Fibroblast of pulmonary artery (primary cell): Measurements from ENCODE around the gene WDR1.

Experiments
- DNase-seq: peaks from one replicate; pipeline ENCODE4 v3.0.0-alpha.2; 2010; ENCODE audit warnings: low read depth
- H3K4me3 ChIP-seq: replicated peaks from 2 replicates; pipeline ENCODE4 v1.5.1; 2011; ENCODE audit warnings: low read depth, mild to moderate bottlenecking, control low read depth, low read length, moderate library complexity
- TF ChIP-seq, protein P1 (sequence below): IDR thresholded peaks from 2 replicates; pipeline ENCODE4 v1.5.1; 2011; ENCODE audit warnings: mild to moderate bottlenecking, control low read depth, low read length, inconsistent platforms; ENCODE audit errors: missing control alignments

Gene WDR1

DNA sequence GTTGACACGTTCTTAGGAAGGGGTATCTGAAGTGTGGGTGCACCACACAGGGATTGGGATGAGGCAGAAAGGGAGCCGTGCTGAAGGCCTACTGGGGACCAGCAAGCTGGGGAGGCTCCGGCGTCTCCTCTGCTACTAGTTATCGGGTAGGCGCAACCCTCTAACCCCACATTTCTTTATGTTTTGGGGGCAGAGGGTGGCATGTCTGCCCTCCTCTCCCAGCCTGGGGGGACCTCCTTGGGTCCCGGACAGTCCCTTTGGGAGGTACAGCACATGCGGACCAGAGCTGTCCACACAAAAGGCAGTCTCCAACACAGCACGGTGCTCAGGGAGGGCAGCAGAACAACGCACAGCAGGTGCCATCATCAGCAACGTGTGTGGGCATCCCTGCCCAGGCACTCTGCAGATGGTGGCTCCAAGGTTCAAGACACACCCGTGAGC is 33.2 kb downstream of the WDR1 start:
- no peak overlapping the region for H3K4me3 ChIP-seq
- no peak for DNase-seq
- TF ChIP-seq, protein P1, sequence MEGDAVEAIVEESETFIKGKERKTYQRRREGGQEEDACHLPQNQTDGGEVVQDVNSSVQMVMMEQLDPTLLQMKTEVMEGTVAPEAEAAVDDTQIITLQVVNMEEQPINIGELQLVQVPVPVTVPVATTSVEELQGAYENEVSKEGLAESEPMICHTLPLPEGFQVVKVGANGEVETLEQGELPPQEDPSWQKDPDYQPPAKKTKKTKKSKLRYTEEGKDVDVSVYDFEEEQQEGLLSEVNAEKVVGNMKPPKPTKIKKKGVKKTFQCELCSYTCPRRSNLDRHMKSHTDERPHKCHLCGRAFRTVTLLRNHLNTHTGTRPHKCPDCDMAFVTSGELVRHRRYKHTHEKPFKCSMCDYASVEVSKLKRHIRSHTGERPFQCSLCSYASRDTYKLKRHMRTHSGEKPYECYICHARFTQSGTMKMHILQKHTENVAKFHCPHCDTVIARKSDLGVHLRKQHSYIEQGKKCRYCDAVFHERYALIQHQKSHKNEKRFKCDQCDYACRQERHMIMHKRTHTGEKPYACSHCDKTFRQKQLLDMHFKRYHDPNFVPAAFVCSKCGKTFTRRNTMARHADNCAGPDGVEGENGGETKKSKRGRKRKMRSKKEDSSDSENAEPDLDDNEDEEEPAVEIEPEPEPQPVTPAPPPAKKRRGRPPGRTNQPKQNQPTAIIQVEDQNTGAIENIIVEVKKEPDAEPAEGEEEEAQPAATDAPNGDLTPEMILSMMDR, result no peak

DNA sequence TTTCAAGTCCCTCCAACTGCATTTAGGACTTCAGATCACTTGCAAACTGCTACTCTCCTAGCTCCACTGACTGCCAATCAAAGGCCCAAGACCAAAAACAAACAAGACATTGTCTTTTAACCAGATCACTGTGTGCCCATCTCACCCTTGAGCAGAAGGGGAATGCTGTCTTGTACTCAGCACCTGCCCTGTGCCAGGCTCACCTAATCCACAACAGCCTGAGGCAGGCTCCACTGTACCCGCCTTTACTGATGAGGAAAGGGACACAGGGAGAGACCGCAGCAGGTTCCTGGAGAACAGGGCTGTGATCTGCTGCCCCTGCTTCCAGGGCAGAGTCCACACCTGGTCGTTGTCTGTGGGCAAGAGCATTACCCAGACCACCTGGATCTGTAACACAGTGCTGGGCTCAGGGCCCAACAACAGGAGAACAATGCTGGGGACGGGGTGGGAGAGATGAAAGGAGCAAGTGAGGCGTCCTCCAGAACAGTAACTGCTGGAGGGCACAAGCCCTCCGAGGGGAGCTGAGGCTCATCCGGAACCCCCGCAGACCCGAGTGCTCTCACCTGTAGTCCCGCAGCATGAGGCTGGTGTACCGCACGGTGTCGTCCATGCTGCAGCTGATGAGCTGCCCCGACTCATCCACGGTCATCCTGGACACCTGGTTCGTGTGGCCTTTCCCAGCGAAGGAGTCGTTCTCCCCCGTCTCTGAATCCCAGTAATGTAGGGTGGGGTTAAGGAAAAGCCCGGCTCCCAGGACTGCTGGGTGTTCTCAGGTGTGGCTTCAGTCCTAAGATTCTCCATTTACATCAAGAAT is 33.9 kb downstream of the WDR1 start:
- TF ChIP-seq, protein P1, result no peak
- DNase-seq, result no peak

DNA sequence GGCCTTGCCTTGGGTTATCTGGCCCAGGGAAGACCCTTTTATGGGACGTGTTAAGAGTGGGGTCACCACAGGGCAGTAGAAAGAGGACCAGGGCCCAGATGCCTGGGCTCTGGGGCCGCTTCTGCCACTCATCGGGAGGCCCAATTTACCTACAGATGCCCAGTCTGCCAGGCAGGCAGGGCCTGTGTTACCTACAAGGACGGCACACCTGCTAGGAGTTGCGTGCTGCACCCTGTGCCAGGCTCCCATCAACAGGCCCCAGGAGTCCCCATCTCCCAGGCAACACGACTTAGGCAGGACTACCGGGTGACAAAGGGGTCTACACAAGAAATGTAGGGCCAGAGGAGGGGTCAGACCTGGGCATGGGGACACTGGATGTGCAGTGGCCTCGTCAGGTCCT is 34.6 kb downstream of the WDR1 start:
- H3K4me3 ChIP-seq, result no peak overlapping the region
- TF ChIP-seq, protein P1, result no peak
- DNase-seq, result no peak

More for the DNA sequence above, 33.9 kb downstream of the WDR1 start:
- H3K4me3 ChIP-seq, result no peak overlapping the region

DNA sequence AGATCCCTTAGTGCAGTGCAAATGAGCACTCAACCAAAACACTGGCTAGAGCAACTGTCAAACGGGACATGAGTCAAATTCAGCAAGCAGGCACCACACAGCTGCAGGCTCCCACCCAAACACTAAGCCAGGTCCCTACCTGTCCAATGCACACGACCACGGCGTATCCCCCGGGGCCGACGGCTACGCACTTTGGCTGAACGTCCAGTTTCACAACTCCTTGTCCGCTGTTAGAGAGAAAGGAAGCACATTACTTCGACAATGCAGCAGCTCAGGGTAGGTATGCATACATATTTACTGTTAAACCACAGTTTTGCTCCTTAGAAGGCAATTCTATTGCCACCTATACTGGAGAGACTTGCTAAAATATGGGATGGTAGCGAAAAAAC is 35.4 kb downstream of the WDR1 start:
- H3K4me3 ChIP-seq, result no peak overlapping the region
- TF ChIP-seq, protein P1, result no peak
- no peak for DNase-seq

DNA sequence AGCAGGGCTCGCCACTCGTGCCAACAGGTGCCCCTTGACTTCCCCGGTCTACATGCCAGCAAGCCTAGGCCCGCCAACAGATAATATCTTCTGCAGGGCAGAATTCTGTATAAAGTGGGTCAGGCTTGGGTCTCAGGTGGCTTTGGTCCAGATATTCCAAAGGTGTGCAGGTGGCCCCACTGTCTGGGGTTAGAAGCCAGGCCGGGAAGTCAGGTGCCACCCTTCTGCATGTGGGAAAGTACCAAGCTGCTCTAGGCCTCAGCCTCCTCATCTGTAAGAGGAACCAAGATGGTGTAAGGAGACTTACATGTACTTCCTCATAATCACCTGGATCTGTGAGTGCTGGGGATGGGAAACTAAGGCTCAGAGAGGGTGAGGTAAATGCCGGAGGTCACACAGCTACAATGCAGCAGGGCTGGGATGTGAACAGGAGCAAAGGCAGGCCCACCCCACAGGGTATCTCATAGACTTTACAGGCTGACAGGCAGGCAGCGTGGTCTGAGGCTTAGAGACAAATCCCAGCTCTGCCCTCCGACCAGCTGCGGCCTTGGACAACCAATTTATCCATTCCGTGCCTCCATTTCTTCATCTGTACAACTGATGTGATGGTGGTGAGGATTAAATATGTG is 35.9 kb downstream of the WDR1 start:
- no peak overlapping the region for H3K4me3 ChIP-seq
- TF ChIP-seq, protein P1, result no peak
- no peak for DNase-seq

DNA sequence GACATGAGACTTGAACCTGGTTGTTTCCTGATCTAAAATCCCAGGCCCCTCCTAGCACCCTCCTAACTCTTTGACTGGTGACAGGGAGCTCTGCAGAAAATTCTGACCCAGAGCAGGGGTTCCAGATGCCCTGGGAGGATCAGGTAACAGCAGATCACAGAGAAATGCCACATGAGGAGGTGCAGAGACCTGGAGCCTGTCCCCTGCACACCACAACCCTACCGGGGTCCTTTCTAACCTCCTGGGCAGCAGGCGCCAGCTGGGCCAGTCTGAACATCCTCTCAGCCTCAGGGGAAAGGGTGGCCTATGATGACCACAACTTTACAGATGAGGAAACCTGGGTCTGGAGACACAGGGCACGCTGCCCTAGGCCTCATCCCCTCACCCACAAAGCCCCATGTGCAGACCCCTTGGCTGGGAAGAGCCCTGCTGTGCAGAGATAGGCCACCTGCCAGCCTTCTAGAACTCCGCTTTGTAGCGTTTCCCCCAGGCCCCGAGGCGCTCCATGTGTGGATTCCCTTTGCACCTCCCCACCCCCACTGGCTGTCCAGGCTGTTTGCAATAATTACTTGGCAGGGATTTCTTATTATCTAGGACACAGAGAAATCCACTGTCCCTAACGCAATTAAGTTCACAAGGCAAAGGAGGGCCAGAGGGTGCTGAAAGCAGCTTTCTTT is 36.5 kb downstream of the WDR1 start:
- no peak overlapping the region for H3K4me3 ChIP-seq
- no peak for DNase-seq
- TF ChIP-seq, protein P1, result no peak
